ENCODE measurements around the gene GM2A. TPM values are rescaled to one million over a fixed set of nuclear protein-coding genes. Genes with fewer than 3 reads are reported as not detected.

The GM2A gene
- total and polyA plus RNA-seq, 2 of the 8 experiments (the other 6 are each of a cell fraction or from before 2014, with no cell fraction given), result 18.5 to 32.2 TPM

- Histone ChIP-seq H3K9ac (replicated peaks in 1 of 4; ENCODE audit: extremely low read depth in 1 of 4, low read depth in 3 of 4, low read length in 3 of 4) (no peak overlapping the region), H3K36me3 (ENCODE audit: control insufficient read depth in 2 of 4, insufficient read depth in 4 of 4, low read length in 3 of 4) (no peaks in the 10 kb centered on the region), H2AFZ (ENCODE audit: low read length) (no peak overlapping the region), H4K20me1 (replicated peaks in 1 of 2; ENCODE audit: control insufficient read depth in 1 of 2, insufficient read depth in 2 of 2, low read length in 2 of 2) (no peaks in the 10 kb centered on the region), H3K79me1 (ENCODE audit: low read depth, low read length) (no peaks in the 10 kb centered on the region), H2AK5ac (ENCODE audit: low read depth, low read length) (no peak overlapping the region), H3K27ac (ENCODE audit: low read depth, low read length) (no peak overlapping the region), H2BK15ac (ENCODE audit: low read length) (no peak overlapping the region), H2BK20ac (ENCODE audit: low read length) (no peak overlapping the region), H2BK5ac (ENCODE audit: low read depth, low read length) (no peak overlapping the region), H3K4me3 (ENCODE audit: extremely low read depth in 1 of 4, insufficient read depth in 2 of 4, low read depth in 3 of 4, low read length in 4 of 4) (no peak overlapping the region), H3K79me2 (ENCODE audit: control insufficient read depth in 1 of 2, insufficient read depth in 2 of 2, low read length in 2 of 2) (peaks cover 0 to 8% of the 10 kb centered on the region in 2 experiments; a peak in 2 of 4 replicates), H3K4ac (replicated peaks; ENCODE audit: insufficient read length, low read depth, low read length) (no peak overlapping the region), H2BK120ac (replicated peaks; ENCODE audit: low read depth, low read length) (no peak overlapping the region), H3K23ac (ENCODE audit: insufficient read length) (no peak overlapping the region), H3K14ac (ENCODE audit: insufficient read length) (no peak overlapping the region), H3K56ac (replicated peaks; ENCODE audit: insufficient read length, low read depth, low read length) (no peak overlapping the region), H4K91ac (replicated peaks; ENCODE audit: insufficient read length, low read length) (no peak overlapping the region), H3K4me2 (ENCODE audit: insufficient read depth in 1 of 2, low read depth in 2 of 2, low read length in 2 of 2) (no peak overlapping the region), H2BK12ac (ENCODE audit: low read depth, low read length) (no peak overlapping the region), H3K18ac (ENCODE audit: extremely low read depth, low read length) (no peak overlapping the region), H3K23me2 (ENCODE audit: low read depth, low read length) (peaks cover 6% of the 10 kb centered on the region; the same call in 1 of the 2 replicates), H3K9me3 (ENCODE audit: insufficient read depth in 2 of 2, low read depth in 1 of 2, low read length in 1 of 2) (no peaks in the 10 kb centered on the region), H3K27me3 (replicated peaks in 1 of 4; ENCODE audit: control insufficient read depth in 3 of 4, extremely low read depth in 1 of 4, insufficient read depth in 3 of 4, low read length in 3 of 4) (no peaks in the 10 kb centered on the region), H4K5ac (ENCODE audit: insufficient read length, low read depth, low read length) (no peak overlapping the region), H3K4me1 (replicated peaks in 1 of 4; ENCODE audit: control insufficient read depth in 3 of 4, insufficient read depth in 4 of 4, low read length in 3 of 4) (peaks cover 0 to 7% (median 3%) of the 10 kb centered on the region in 4 experiments; a peak in 4 of 7 replicates), H4K8ac (ENCODE audit: extremely low read depth, insufficient read depth, low read length) (no peak overlapping the region)
- FAIRE-seq (no peak), DNase-seq (ENCODE audit: low read depth in 1 of 2, low spot score in 2 of 2) (no peak)
- ChIA-PET POLR2A (ENCODE audit: partially characterized antibody) (no interaction called here), CTCF (ENCODE audit: partially characterized antibody) (interaction anchor here (0.7 kb wide), 1 partner anchor 31 kb away, joined by 3 read pairs; no protein-coding TSS in a partner anchor)
- TF ChIP-seq SIN3A (conservative IDR thresholded peaks at IDR 0.05 in 1 of 2, IDR thresholded peaks at IDR 0.05 in 1 of 2; ENCODE audit: low read depth in 1 of 2, low read length in 2 of 2), result no peak
- no peak for TF ChIP-seq KDM5A (IDR thresholded peaks at IDR 0.05; ENCODE audit: low read length)
- TF ChIP-seq CEBPB (IDR thresholded peaks at IDR 0.05; ENCODE audit: low read depth, low read length), result no peak
- no peak for TF ChIP-seq SP2 (IDR thresholded peaks at IDR 0.05; ENCODE audit: low read length)
- no peak for TF ChIP-seq TAF7 (optimal IDR thresholded peaks at IDR 0.05; ENCODE audit: borderline replicate concordance, low read depth, low read length)
- TF ChIP-seq CTBP2 (IDR thresholded peaks at IDR 0.05; ENCODE audit: borderline replicate concordance, insufficient read depth, insufficient read length, low read length), result no peak
- 90% methylated on average over 3 of the region's 3 CpGs; no CpG with 5 or more reads in 1 of the 2 experiments for WGBS, 2 experiments (ENCODE audit: extremely low coverage in 1 of 2, insufficient coverage in 1 of 2, insufficient read length in 1 of 2, insufficient replicate concordance in 2 of 2, low coverage in 1 of 2, low lambda C conversion rate in 2 of 2, missing lambda C conversion rate in 1 of 2)
Measured at GRCh38 chr5:151255621-151256286, 2.8 kb downstream of the GM2A start.
